Measurements from ENCODE around the gene RERE.
"Not testable (repeated sequence)": the region's sequence is repeated elsewhere in the genome, so short reads cannot be mapped to it uniquely, and the experiment has no call there.

RERE gene

GRCh38 chr1:8464377-8464776 lies 353.1 kb downstream of the RERE start:
- no peak for DNase-seq

GRCh38 chr1:8463144-8463927 lies 354.1 kb downstream of the RERE start:
- DNase-seq, result peak; percentile 42

GRCh38 chr1:8462371-8462892 lies 355.0 kb downstream of the RERE start:
- no peak for DNase-seq

GRCh38 chr1:8461351-8462110 lies 355.9 kb downstream of the RERE start:
- no peak for DNase-seq

GRCh38 chr1:8460784-8461183 lies 356.7 kb downstream of the RERE start:
- no peak for DNase-seq

GRCh38 chr1:8460132-8460544 lies 357.3 kb downstream of the RERE start:
- no peak for DNase-seq

GRCh38 chr1:8458607-8459006 lies 358.8 kb downstream of the RERE start:
- DNase-seq, result no peak

- no peak for DNase-seq
These were observed 359.6 kb downstream of the RERE start for GRCh38 chr1:8457760-8458381.

- no peak for DNase-seq
These were observed 360.4 kb downstream of the RERE start for GRCh38 chr1:8456991-8457390.

- peak; percentile 21 for DNase-seq
These were observed 361.0 kb downstream of the RERE start for GRCh38 chr1:8456308-8456912.

GRCh38 chr1:8455700-8456307 lies 361.6 kb downstream of the RERE start:
- DNase-seq, result no peak

GRCh38 chr1:8450312-8450711 lies 367.1 kb downstream of the RERE start:
- DNase-seq, result no peak

- DNase-seq, result peak; percentile 78
These were observed 368.4 kb downstream of the RERE start for GRCh38 chr1:8448911-8449661.

- DNase-seq, result not testable (repeated sequence)
These were observed 368.9 kb downstream of the RERE start for GRCh38 chr1:8448505-8448904.

- no peak for DNase-seq
These were observed 369.8 kb downstream of the RERE start for GRCh38 chr1:8447616-8448150.

- DNase-seq, result not testable (repeated sequence)
These were observed 371.3 kb downstream of the RERE start for GRCh38 chr1:8446119-8446518.

- DNase-seq, result no peak
These were observed 373.8 kb downstream of the RERE start for GRCh38 chr1:8443558-8444194.

GRCh38 chr1:8441426-8441825 lies 376.0 kb downstream of the RERE start:
- DNase-seq, result no peak

GRCh38 chr1:8439015-8439702 lies 378.3 kb downstream of the RERE start:
- peak; percentile 91 for DNase-seq

- no peak for DNase-seq
These were observed 379.0 kb downstream of the RERE start for GRCh38 chr1:8438489-8438888.
